Measurements from ENCODE around the gene FOXN3.
"Not testable (repeated sequence)": the region's sequence is repeated elsewhere in the genome, so short reads cannot be mapped to it uniquely, and the experiment has no call there.

FOXN3 gene

DNA sequence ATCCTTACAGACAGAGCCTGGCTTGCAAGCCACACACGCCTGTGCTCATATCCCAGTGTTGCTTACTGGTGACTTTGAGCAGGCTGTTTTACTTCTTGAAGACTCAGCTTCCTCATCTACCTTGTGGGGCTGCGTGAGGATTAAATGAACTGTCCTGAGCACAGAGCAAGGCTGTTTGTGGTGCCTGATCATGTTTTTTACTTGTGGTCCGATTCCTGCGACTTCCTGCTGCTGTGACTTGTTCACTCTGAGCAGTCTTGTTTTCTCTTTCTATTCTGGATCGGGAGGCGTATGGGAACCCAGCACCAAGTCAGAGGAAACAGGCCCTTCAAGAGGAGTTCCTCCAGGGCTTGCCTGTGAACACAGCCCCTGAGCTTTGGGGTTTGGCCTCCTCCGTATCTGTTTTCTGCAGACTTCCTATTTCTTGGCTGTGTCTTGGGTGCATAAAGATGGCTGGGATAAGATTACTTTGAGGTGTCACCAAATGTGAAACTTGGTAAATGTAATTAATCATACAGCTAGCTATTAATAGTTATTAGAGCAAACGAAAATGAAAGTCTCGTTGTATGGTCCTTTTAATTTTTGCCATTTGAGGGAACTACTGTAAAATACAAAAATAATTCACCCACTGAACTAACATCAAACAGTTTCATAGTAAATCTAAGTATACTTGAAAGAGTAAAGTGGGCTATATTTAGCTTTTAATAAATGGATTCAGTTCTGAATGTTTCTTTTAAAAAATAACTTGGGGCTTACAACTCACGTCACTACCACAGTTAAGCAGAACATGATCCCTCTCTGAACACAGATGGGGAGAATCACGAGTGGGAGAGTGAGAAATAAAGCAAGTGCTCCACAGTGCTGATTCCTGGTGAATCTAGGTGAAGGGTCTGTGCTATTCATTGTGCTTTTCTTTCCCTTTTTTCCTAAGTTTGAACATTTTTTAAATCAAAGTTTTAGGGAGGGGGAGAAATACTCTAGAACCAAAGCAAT lies 251.5 kb downstream of the FOXN3 start:
- no peaks in the 10 kb centered on the region for H3K27me3 Mint-ChIP-seq
- peak overlapping the region; percentile 56 for H3K27ac Mint-ChIP-seq
- DNase-seq = no peak
- H3K36me3 Mint-ChIP-seq (ENCODE audit: low read depth) = peaks cover 88% of the 10 kb centered on the region
- H3K4me1 Mint-ChIP-seq (ENCODE audit: low read depth) = peaks cover 24% of the 10 kb centered on the region
- no peak overlapping the region for H3K4me3 Mint-ChIP-seq
- no peaks in the 10 kb centered on the region for H3K9me3 Mint-ChIP-seq

DNA sequence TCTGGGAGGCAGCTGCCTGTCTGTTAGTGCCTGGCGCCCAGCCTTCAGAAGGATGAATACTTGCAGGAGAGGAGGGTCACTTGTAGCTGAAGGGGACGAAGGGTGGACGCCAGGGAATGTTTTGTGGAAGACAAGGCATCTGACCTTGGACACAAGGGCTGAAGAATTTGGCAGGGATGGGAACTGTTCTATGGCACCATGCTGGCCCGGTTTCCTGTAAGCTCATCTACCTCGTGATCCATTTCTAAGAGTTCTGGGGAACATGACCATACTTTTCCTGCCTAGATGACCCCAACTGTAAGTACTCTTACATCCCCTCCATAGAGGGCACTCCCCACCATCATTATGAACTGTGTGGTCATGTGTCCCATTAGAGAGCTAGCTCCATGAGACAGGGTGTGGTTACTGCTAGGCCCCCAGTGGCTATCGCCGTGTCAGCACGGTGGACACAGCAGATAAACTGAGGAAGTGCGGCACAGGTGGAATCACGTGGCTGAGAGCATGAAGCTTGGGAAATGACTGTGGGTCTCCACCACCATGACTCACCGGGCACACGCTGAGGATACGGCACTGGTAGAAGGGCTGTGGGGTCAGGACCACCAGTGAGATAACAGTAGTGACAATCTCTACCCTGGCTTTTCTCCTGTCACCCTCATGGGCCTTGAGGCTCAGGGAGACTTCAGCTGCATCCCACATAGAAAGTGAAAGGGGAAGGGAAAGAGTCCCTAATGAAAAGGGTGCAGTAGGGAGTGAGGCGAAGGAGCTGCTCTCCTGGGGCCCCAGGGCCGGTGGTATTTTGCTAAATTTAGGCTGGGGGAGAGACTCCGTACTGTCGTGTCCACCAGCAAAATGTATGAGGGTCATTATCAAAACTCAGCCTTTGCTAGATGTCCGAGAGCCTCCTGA lies 252.6 kb downstream of the FOXN3 start:
- Mint-ChIP-seq H3K27ac (peak overlapping the region; percentile 56), H3K36me3 (ENCODE audit: low read depth) (peaks cover 90% of the 10 kb centered on the region), H3K27me3 (no peaks in the 10 kb centered on the region), H3K9me3 (no peaks in the 10 kb centered on the region), H3K4me1 (ENCODE audit: low read depth) (peaks cover 24% of the 10 kb centered on the region), H3K4me3 (no peak overlapping the region)
- no peak for DNase-seq

DNA sequence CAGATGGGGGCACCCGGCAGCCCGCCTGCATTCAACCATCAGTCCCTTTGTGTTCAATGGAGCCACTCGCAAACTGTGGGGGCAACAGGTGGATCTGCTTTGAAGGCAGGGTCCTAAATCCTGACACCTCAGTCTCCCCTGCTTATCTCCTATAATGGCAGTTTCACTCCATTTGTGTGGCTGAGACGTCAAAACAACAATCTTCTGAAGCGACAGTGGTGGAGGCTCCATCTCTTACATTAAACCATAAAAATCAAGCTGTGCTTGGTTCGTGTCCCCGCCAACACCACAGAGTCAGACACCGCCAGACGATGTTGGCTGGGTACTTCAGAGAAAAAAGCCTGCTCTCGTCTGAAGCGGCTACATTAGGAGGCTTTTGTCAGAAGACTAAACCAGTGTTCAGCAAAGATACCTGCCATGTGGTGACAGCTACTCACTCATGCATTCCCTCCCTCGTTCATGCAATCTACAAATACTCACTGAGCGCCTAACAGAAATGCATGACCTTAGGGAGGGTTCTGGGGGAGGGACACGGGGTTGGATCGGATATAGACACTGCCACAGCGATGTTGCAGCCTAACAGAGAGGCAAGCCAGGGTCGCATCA lies 253.9 kb downstream of the FOXN3 start:
- Mint-ChIP-seq H3K36me3 (ENCODE audit: low read depth) (peaks cover 88% of the 10 kb centered on the region), H3K4me3 (no peak overlapping the region), H3K9me3 (no peaks in the 10 kb centered on the region), H3K4me1 (ENCODE audit: low read depth) (peaks cover 23% of the 10 kb centered on the region), H3K27ac (no peak overlapping the region), H3K27me3 (no peaks in the 10 kb centered on the region)
- DNase-seq = no peak

DNA sequence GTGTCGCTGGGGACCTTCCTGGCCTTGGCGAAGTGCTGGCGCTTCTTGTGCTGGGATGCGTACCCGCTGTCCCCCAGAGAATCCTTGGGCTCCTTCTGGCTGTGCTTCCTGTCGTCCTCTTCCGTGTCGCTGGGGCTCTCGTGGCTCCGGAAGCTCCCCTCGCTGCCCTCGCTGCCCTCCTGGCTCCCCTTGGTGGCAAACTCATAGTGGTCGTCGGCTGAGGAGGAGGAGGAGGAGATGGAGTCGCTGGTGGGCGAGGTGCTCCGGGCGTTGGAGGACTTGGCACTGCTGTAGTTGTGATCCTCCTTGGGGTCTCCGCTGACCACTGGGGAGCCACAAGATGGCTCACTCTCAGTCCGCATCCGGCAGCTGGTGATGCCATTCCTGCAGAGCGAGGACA lies 254.4 kb downstream of the FOXN3 start:
- H3K4me3 Mint-ChIP-seq = no peak overlapping the region
- DNase-seq = no peak
- no peaks in the 10 kb centered on the region for H3K9me3 Mint-ChIP-seq
- H3K27me3 Mint-ChIP-seq = no peaks in the 10 kb centered on the region
- peaks cover 21% of the 10 kb centered on the region for H3K4me1 Mint-ChIP-seq (ENCODE audit: low read depth)
- H3K36me3 Mint-ChIP-seq (ENCODE audit: low read depth) = peaks cover 88% of the 10 kb centered on the region
- H3K27ac Mint-ChIP-seq = no peak overlapping the region

DNA sequence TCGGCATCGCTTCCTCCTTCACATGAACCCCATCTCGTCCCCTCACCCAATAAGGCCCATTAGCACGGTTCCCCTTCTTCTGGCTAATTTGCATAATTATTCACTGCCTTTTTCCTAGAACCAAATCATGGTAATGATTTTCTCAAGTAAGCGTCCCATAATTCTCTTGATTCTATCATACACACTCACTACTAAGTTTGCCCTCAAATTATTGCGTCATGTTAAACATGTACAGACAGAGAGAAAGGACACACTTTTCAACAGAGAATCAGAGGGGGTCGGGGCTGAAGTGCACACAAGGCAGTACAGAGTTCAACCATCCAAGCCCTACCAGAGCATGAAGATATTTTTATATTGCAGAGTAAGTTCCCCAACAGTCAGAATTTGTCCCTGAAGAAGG lies 256.6 kb downstream of the FOXN3 start:
- Mint-ChIP-seq H3K9me3 (no peaks in the 10 kb centered on the region), H3K27ac (no peak overlapping the region), H3K27me3 (no peaks in the 10 kb centered on the region), H3K36me3 (ENCODE audit: low read depth) (peaks cover 84% of the 10 kb centered on the region), H3K4me1 (ENCODE audit: low read depth) (peaks cover 10% of the 10 kb centered on the region), H3K4me3 (no peak overlapping the region)
- no peak for DNase-seq

DNA sequence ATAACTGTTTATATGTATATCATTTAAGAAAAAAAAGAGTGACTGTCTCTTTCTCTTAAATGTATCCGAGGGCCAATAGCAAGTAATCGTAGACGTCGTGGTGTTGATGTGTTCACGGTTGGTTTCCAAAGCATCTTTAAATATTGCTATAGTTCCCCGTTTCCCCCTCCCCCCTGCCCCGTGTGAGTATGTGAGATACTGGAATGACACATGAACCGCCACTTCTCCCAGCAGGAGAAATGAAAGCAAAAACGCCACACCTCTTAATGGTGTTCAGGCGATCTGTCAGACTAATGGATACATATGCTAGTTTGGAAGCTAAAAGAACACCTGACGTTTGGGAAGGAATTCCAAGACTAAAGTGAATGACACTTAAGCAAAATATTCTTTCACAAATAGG lies 258.3 kb downstream of the FOXN3 start:
- Mint-ChIP-seq H3K27ac (no peak overlapping the region), H3K4me1 (ENCODE audit: low read depth) (no peaks in the 10 kb centered on the region), H3K36me3 (ENCODE audit: low read depth) (peaks cover 80% of the 10 kb centered on the region), H3K27me3 (no peaks in the 10 kb centered on the region), H3K9me3 (no peaks in the 10 kb centered on the region), H3K4me3 (no peak overlapping the region)
- DNase-seq = no peak

DNA sequence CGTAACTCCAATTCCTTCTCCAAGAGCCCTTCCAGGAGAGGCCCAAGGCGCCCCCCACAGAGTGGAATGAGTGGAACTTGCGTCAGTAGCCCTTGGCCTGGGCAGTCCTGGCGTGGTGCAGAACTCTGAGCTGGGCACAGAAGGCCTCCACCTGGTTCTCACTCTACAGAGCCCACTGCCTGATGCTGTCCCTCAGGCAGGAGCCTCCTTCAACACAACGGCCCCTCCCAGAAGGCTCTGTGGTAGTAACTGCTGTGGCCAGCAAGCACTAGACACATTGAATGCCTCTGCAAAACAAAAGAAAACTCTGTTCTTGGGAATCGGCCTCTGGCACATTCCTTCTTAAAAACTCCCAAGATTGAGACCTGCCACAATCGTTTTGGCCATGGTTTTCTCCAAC lies 258.9 kb downstream of the FOXN3 start:
- not testable (repeated sequence) for H3K9me3 Mint-ChIP-seq; H3K4me3 Mint-ChIP-seq; H3K27ac Mint-ChIP-seq; DNase-seq; H3K27me3 Mint-ChIP-seq; H3K4me1 Mint-ChIP-seq (ENCODE audit: low read depth)
- H3K36me3 Mint-ChIP-seq (ENCODE audit: low read depth) = peaks cover 74% of the 10 kb centered on the region

DNA sequence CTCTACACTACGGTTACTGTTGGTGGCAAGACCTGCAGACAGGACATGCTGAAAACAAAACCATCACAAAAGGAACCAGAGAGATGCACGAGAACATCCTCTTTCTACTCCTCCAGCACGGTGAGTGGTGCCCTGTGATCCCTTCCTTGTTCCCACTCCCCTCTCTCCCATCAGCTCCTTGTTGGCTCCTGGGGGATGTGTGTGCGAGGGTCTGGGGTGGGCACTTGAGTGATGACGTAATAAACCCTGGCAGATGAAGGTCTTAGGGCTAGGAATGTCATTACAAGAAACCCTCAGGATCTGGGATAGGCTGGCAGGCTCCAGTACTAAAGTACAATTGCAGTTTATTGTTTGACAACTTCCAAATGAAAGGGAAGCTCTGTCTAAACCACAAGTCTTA lies 261.5 kb downstream of the FOXN3 start:
- H3K4me1 Mint-ChIP-seq (ENCODE audit: low read depth) = no peaks in the 10 kb centered on the region
- peaks cover 49% of the 10 kb centered on the region for H3K36me3 Mint-ChIP-seq (ENCODE audit: low read depth)
- no peak overlapping the region for H3K27ac Mint-ChIP-seq

DNA sequence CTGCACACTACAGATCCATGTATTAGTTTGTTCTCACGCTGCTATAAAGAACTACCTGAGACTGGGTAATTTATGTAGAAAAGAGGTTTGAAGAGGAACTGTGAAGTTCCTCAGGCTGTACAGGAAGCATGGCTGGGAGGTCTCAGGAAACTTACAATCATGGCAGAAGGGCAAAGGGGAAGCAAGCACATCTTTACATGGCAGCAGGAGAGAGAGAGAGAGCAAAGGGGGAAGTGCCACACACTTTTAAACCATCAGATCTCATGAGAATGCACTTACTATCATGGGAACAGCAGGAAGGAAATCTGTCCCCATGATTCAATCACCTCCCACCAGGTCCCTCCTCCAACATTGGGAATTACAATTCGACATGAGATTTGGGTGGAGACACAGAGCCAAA lies 265.3 kb downstream of the FOXN3 start:
- not testable (repeated sequence) for H3K27me3 Mint-ChIP-seq; H3K27ac Mint-ChIP-seq; H3K4me3 Mint-ChIP-seq; H3K9me3 Mint-ChIP-seq; H3K4me1 Mint-ChIP-seq (ENCODE audit: low read depth); DNase-seq
- H3K36me3 Mint-ChIP-seq (ENCODE audit: low read depth) = peaks cover 23% of the 10 kb centered on the region

More for the DNA sequence above, 261.5 kb downstream of the FOXN3 start:
- Mint-ChIP-seq H3K9me3 (peaks cover 5% of the 10 kb centered on the region), H3K27me3 (no peaks in the 10 kb centered on the region), H3K4me3 (no peak overlapping the region)
- no peak for DNase-seq

DNA sequence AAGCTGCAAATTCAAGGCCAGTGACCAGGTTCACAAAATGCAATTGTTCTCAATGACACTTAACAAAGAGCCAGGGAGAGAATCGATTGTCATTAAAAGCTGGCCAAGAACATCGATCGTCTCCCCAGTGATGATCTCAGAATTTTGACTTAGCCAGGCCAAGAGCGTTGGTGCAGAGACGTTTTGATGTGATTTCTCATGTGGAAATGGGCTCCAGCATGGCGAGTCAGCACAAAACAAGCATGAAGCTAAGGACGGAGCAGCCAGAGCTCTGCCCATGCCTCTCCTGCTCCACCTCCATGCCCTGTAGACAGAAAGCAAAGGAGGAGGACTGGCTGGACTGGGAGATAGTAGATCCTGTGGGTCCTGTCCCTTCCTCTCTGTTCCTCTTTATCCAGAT lies 270.8 kb downstream of the FOXN3 start:
- no peak for DNase-seq
- Mint-ChIP-seq H3K4me3 (no peak overlapping the region), H3K9me3 (no peaks in the 10 kb centered on the region), H3K27me3 (no peaks in the 10 kb centered on the region), H3K4me1 (ENCODE audit: low read depth) (no peaks in the 10 kb centered on the region), H3K36me3 (ENCODE audit: low read depth) (no peaks in the 10 kb centered on the region), H3K27ac (no peak overlapping the region)

DNA sequence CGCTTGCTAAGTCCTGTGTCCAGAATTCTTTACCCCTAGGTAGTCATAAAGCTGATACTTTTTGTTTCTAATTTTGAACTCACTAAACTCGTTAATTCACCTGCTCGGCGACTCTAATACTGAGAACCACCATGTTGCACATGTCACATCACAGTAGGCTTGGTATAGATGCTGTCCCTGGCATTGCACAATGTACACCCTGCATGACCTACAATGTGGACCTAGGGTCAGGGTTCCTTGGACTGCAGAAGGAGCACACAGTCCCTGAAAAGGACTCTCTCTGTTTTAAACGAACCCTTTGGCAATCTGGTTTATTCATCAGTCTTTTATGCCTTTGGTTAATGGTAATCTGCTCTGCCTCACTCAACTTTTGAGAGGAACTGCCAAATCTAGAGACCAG lies 272.4 kb downstream of the FOXN3 start:
- Mint-ChIP-seq H3K4me3 (no peak overlapping the region), H3K9me3 (no peaks in the 10 kb centered on the region), H3K4me1 (ENCODE audit: low read depth) (peaks cover 1% of the 10 kb centered on the region), H3K27ac (no peak overlapping the region), H3K27me3 (no peaks in the 10 kb centered on the region), H3K36me3 (ENCODE audit: low read depth) (no peaks in the 10 kb centered on the region)
- DNase-seq = no peak

DNA sequence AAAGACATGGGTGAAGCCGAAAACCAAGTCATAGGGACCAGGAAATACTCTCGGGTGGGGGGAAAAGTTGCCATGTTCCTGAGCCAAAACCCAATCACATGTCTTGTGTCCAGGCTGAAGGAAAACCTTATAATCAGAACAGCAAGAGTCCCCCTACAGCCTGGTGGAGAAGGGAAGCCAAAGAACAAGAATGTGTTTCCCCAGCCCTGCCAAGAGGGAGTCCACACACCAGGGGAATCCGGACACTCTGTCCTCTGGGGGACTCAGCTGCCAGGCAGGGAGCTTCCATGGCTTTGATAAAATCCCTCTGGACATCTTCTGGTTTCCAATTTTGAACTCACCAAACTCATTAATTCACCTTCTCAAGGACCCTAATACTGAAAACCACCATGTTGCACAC lies 273.0 kb downstream of the FOXN3 start:
- Mint-ChIP-seq H3K27me3 (no peaks in the 10 kb centered on the region), H3K9me3 (no peaks in the 10 kb centered on the region), H3K4me3 (no peak overlapping the region), H3K27ac (no peak overlapping the region), H3K36me3 (ENCODE audit: low read depth) (no peaks in the 10 kb centered on the region), H3K4me1 (ENCODE audit: low read depth) (peaks cover 1% of the 10 kb centered on the region)
- DNase-seq = no peak

DNA sequence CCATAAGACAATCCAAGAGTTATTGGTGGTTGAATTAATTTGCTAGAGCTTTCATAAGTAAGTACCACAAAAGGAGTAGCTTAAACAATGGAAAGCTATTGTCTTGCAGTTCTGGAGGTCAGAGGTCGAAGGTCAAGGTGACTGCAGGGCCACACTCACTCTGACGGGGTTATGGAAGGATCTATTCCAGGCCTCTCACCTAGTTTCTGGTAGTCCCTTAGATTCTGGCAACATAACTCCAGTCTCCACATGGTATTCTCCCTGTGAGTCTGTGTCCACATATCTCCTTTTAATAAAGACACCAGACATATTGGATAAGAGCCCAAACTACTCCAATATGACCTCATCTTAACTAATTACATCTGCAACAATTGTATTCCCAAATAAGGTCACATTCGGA lies 273.4 kb downstream of the FOXN3 start:
- Mint-ChIP-seq H3K36me3 (ENCODE audit: low read depth) (no peaks in the 10 kb centered on the region), H3K4me3 (no peak overlapping the region), H3K9me3 (no peaks in the 10 kb centered on the region), H3K4me1 (ENCODE audit: low read depth) (peaks cover 1% of the 10 kb centered on the region), H3K27me3 (no peaks in the 10 kb centered on the region), H3K27ac (no peak overlapping the region)
- DNase-seq = no peak

DNA sequence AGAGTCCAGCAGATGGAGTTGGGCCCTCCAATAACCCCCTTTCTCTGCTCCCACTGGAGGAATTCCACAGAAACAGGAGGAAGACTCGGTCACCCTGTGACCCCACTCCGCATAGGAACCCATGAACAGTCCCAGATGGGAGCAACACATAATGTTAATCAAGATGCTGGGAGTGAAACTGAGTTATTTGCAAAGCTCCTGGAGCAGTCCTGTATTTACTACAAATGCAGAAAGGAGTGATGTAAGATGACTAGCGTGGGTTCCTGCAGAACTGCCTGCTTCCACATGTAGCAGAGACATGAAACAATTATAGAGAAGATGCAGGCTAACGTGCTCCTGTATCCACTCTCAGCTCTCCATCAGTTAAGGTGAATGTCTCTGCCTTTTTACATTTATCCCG lies 274.7 kb downstream of the FOXN3 start:
- H3K9me3 Mint-ChIP-seq = peaks cover 4% of the 10 kb centered on the region
- H3K27ac Mint-ChIP-seq = no peak overlapping the region
- no peak overlapping the region for H3K4me3 Mint-ChIP-seq
- H3K36me3 Mint-ChIP-seq (ENCODE audit: low read depth) = no peaks in the 10 kb centered on the region
- peaks cover 1% of the 10 kb centered on the region for H3K4me1 Mint-ChIP-seq (ENCODE audit: low read depth)
- DNase-seq = no peak
- no peaks in the 10 kb centered on the region for H3K27me3 Mint-ChIP-seq

Data from activated T-cell treated with anti-CD3 and anti-CD28 coated beads, Interleukin-2, amount 50 U/mL, for 24 hours (primary cell).